ENCODE data around the gene ZNF71.

DNA sequence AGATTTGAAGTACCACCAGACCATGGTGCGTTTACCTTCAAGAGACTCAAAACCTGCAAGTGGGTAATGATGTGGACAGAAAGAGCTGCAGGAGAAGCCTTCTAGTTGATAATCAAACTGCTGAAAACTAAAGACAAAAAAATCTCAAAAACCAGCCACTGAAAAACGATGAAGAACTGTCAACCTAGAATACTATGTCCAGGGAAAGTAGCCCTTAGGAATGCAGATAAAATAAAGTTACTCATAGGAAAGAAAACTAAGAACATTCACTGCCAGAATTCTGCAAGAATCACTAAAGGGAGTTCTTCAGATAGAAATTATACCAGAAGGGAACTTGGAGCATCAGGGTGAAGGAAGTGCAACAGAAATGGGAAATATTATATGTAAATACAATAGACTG lies 22.5 kb upstream of the ZNF71 start:
- TF ChIP-seq CTCF (conservative IDR thresholded peaks at IDR 0.05 in 1 of 2, IDR thresholded peaks at IDR 0.05 in 1 of 2; ENCODE audit: low read depth in 1 of 2, low read length in 2 of 2) (no peak), EZH2 (IDR thresholded peaks at IDR 0.05; ENCODE audit: low read length, missing control alignments) (no peak)

Measured in fibroblast of lung (primary cell).